Subcutaneous adipose tissue (tissue), 4 donors: Measurements from ENCODE around the gene NKX1-1. TPM values are rescaled to one million over a fixed set of nuclear protein-coding genes. Genes with fewer than 3 reads are reported as not detected.

Source experiments
- CTCF ChIP-seq: fragments of 450-650 bp; IDR thresholded peaks from one replicate; pipeline ENCODE4 v1.5.1; 2016; ENCODE audit warnings: low read depth, mild to moderate bottlenecking, control low read depth, antibody characterized with exemption, moderate library complexity
- total RNA-seq, 4 donors: library from RNA; depleted of rRNA; stranded (reverse); fragments of >200 nt; gene quantifications; one replicate each; pipeline ENCODE4 v1.1.0, GENCODE V29; 2016

The NKX1-1 gene
- total RNA-seq, 4 donors from 2014 or later = not detected

GRCh38 chr4:1405254-1405635, 997 bp downstream of the NKX1-1 start:
- no peak for TF ChIP-seq CTCF

- TF ChIP-seq CTCF = no peak
Measured at GRCh38 chr4:1404573-1405253, 1.5 kb downstream of the NKX1-1 start.

GRCh38 chr4:1403591-1404572, 2.4 kb downstream of the NKX1-1 start:
- no peak for TF ChIP-seq CTCF

GRCh38 chr4:1403177-1403583, 3.1 kb downstream of the NKX1-1 start:
- no peak for TF ChIP-seq CTCF

- no peak for TF ChIP-seq CTCF
Measured at GRCh38 chr4:1402516-1403091, 3.6 kb downstream of the NKX1-1 start.

GRCh38 chr4:1402021-1402515, 4.2 kb downstream of the NKX1-1 start:
- TF ChIP-seq CTCF = no peak
